Right ventricle myocardium inferior (tissue), 1 donor: ENCODE data around the gene ZNF414. TPM values are rescaled to one million over a fixed set of nuclear protein-coding genes. Genes with fewer than 3 reads are reported as not detected.

Experiments
- total RNA-seq: library from RNA; stranded (reverse); fragmentation: NEBNext Ultra II Directional; extraction: Animal tissue kit (Norgen Biotek cat#: 25700); gene quantifications from one replicate; pipeline ENCODE4 v1.2.1, GENCODE V29; 2021
- donor health status: DM: no; HTN: yes; CAD: no; lungs with severe emphysema.

The ZNF414 gene
- total RNA-seq, 1 donor from 2014 or later, result 9.8 TPM

Other genes starting within 250 kb of the ZNF414 start
- 32.9 TPM for gene CD320, start 205.8 kb downstream of the ZNF414 start, total RNA-seq
- gene NDUFA7, start 192.8 kb downstream of the ZNF414 start, total RNA-seq, result 129 TPM
- gene RPS28, start 192.7 kb downstream of the ZNF414 start, total RNA-seq, result 1,212 TPM
- 20.5 TPM for gene KANK3, start 170.9 kb downstream of the ZNF414 start, total RNA-seq
- gene ANGPTL4, start 150.0 kb downstream of the ZNF414 start, total RNA-seq, result 24.6 TPM
- gene RAB11B, start 123.8 kb downstream of the ZNF414 start, total RNA-seq, result 144 TPM
- gene MARCHF2, start 100.9 kb downstream of the ZNF414 start, total RNA-seq, result 110 TPM
- gene HNRNPM, start 69.2 kb downstream of the ZNF414 start, total RNA-seq, result 118 TPM
- gene PRAM1, start 11.5 kb downstream of the ZNF414 start, total RNA-seq, result 0.78 TPM
- gene MYO1F, start 63.3 kb upstream of the ZNF414 start, total RNA-seq, result 9.3 TPM
- gene ADAMTS10, start 96.5 kb upstream of the ZNF414 start, total RNA-seq, result 10.0 TPM
- gene NFILZ, start 116.5 kb upstream of the ZNF414 start, total RNA-seq, result not detected
- not detected for gene ACTL9, start 184.6 kb upstream of the ZNF414 start, total RNA-seq
- not detected for gene OR2Z1, start 207.5 kb upstream of the ZNF414 start, total RNA-seq